ENCODE results near the gene PTPRG.

Gene PTPRG

DNA sequence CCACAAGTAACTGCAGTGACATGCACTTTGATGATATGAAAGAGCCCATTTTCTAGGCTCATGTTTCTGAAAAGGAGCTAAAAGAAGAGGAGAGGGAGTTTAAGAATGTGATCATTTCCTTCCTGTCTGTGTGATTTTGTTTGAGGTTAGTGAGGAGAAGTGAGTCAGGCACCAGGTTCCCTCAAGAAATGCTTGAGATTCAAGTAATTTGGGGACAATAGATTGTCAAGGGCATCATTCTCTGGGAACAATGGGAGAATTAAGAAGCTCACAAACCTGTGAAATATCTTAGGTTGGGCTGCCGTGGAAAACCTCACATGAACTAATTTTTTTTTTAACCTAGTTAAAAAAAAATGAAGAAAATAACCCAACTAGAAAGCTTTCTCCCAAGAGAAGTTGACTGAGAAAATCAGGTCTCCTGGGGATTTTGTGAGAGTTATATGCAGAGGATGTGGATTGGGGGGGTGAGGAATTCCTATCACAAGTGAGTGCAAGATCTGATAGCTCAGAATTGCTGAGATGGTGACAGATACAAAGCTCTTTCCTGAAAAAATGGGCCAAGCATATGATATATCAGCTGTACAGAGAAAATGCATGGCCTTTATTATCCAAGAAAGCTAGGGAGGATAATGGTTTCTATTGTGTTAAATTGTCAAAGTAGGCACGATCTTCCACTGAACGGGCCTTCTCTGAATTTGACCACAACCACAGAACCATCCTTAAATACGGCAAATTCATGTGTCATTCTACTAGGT lies 608.7 kb downstream of the PTPRG start:
- DNase-seq: no peak

DNA sequence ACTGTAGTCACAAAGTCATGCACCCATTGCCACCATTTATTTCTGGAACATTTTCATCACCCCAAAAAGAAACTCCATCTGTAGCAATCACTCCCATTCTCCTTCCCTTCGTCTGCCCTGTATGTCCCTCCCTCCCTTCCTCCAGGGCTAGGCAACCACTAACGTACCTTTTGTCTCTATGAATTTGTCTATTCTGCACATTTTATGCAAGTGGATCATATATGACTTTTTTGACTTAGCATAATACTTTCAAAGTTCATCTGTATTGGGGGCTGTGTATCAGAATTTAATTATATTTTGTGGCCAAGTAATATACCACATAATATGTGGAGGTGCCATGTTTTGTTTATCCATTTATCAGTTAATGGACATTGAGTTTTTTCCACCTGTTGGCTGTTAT lies 610.4 kb downstream of the PTPRG start:
- no peak for DNase-seq

DNA sequence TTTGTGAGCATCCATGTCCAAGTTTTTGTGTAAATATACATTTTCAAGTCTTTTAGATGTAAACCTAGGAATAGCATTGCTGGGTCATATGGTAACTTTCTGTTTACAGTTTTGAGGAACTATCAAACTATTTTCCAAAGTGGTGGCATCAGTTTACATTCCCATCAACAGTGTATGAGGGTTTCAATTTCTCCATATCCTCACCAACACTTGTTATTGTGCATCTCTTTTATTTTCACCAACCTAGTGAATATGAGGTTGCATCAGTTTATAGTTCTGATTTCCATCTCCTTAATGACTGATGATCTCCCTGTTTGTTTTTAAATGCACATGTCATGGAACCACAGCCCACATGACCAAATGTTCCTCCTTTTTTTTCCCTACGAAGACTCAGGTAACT lies 610.8 kb downstream of the PTPRG start:
- no peak for DNase-seq

DNA sequence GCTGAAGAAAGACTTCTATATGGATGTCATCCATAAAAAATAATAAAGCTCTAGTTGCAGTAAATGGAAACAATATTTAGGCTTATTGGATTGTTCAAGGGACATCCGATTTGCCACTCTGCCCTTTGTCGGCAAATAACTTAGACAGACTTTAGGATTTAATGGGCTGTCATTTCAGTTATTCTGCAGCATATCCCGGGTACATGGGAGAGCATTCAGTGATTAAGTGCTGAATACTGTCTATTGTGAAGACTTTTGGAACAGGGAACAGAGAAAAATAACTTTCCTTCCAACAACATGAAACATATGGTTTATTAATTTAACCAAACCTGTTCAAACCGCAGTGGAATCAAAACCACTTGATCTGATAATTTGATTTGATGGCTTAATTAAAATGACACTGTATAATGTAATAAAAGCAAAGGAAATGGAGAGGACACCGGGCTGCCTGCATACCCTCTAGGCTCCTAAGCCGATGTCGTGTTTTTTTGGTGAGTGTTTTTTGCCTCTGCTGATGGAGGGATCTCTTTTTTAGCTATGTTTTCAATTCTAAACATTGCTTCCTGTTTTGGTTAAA lies 612.7 kb downstream of the PTPRG start:
- DNase-seq: no peak

DNA sequence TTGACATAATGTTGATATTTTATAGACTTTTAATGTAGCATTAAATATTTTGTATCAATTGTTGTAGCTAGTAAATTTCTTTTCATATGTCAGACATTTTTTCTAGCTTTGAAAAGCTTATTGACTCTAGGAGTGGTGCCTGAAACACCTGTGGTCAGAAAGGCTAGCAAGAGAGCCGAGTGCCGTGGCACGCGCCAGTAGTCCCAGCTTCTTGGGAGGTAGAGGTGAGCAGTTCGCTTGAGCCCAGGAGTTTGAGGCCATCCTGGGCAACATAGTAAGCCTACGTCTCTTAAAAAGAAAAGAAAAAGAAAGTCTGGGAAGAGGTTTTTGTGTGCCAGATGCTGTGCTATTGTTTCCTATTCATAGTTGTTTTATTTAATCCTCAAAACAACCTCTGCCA lies 613.8 kb downstream of the PTPRG start:
- DNase-seq: no peak

DNA sequence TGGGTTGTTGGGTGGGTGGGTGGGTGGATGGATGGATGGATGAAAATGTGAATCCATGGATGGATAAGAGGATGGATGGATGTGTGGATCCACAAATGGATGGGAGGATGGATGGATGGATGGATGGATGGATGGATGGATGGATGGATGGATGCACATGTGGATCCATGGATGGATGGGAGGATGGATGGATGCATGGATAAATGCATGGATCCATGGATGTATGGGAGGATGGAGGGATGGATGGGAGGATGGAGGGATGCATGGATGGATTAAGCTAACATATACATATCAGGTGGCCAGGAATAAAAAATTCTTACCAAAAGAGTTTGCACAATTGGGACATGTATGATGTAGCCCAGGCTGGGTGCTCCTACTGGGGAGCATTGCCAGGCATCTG lies 616.7 kb downstream of the PTPRG start:
- DNase-seq: no peak

DNA sequence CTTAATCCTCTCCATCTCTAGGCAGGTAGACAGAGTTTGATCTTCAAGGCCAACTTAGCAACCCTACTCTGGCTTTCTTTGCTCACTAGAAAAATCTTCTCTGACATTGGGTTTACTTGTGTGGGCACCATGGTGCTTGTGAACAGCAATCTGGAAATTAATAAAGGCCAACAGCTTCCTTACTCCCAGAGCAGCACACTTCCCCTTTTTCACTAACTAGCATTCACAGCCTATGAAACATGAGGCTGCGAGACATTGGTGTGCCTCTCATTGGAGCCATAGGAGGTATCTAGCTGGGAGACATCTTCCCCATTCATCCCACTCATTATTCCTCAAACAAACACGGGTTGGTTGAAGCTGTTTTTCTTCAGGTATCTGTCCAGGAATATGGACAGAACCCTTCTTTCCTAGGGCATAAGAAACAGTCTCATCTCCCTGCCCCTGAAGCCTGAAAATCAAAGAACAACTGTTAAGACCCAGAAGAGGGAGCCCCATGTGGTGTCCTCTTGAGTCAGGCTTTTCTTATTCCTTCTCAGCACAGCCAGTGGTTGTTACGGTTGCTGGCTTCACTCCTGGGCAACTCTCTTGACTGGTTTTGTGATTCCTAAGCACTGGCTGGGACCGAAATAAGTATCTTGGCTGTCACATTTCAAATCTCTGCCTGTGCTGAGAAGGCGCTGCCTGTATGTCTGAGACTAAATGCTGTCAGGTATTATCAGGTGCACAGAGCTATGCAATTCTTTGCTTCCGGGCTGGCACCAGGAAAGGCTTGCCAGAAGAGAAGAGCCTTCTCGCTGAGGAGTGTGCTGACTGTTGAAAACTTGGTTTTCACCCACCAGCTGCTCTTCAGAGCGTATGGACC lies 617.6 kb downstream of the PTPRG start:
- no peak for DNase-seq

DNA sequence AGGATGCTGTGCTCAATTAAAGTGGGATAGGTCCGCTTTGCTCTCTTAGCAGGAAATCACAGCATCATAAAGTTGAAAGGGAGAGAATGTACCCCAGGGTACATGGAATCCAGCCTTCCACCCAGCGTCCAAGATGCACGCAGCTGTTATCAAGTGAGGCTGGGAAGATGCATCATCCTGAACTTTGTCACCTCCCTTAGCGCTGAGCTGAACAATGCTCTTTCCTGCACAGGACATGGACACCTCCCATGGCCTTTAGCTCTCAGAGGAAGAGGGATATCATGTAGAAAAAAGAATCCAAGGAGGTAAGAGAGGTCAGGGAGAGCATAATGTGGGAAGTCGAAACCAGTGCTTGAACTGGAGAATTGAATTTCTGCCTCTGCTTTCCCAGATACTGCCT lies 619.1 kb downstream of the PTPRG start:
- DNase-seq: no peak

DNA sequence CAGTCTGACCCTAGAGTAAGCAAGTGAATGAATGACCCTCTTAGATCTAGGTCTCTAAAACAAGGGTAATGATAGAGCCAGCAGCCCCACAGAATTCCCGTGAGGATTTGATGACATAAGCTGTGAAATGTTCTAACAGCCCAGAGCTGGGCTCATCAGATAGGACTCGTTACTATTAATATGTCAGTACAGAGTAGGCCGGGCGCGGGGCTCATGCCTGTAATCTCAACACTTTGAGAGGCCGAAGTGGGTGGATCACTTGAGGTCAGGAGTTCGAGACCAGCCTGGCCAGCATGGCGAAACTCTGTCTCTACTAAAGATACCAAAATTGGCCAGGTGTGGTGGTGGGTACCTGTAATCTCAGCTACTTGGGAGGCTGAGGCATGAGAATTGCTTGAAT lies 621.7 kb downstream of the PTPRG start:
- DNase-seq: no peak

DNA sequence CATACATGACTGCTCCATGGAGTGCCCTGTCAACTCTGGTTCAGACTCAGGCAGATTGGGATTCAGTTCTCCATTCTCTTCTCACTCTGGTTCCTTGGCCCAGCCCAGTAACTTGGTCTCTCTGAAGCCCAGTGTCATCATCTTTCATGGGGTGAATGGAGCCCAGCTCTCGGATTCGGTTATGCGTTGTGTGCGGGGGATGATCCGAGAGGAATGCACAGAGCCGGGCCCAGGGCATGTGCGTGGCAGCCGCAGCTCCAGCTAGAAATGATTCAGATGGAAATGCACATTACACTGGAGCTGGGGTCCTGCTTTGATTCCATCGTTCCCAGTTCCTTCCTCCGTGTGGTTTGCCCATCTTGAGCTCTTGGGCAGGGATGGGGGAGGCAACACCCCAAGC lies 622.6 kb downstream of the PTPRG start:
- DNase-seq: no peak

DNA sequence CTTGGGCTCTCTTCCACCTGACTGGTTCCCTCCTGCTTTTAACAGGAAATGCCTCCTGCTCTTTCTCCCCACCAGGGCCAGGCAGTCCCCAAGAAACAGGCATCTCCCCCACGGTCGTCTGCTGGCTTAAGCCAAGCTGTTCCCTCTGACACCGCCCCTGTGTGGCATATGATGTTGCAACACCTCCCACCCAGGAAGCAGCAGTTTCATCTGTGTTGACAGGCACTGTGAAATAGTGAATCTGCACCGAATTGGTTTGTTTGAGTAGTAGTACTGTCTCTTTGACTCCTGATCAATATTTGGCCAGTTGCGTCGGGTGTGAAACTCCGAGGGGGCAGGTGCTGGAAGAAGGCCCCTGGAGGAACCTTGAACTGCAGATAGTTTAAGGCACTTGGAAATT lies 623.2 kb downstream of the PTPRG start:
- no peak for DNase-seq

DNA sequence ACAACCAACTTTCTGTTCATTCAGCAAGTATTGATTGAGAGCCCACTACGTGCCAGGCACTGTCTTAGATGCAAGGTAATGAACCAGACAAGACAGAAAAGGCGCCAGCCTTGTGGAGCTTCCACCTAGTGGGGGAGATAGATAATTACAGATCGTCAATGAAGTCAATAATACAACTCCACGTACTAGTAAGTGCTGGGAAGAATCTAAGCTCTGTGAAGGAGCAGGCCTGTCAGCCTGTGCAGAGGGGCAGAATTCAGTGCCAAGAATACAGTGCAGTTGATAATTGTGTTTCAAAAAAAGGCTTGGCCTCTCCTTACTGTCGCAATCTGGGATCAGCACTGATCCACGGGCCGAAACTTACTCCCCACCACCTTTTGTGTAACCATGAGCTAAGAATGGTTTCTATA lies 625.7 kb downstream of the PTPRG start:
- DNase-seq: no peak

DNA sequence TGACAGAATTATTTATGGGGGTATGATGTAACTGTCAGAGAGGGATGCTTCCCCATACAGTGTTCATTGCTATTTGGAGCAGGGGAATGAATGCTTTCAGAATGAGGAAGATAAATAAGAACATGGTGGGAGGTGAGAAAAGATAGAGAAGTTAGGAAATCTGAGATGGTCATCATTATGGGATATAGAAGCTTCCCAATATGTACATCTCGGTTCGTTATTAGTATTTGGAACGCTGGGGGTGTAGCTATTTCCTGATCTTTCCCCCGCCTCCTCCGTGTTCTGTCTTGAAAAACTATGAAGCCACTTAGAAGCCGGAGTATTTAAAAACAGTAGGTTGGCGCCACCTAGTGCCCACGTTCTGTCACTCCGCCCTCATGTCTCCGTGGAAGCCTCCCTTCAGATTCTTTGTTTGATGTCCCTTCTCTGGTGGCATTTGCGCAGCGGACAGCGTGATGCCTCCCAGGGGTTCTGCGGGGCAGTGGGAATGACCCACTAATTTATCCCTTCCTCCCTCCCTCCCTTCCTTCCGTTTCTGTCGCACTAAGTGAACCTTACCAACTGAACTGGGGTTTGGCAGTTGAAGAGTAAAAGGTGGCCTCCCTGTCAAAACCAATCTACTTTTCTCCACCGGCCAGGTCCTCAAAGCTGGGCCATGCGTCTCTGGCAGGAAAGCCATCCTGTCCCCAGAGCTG lies 627.5 kb downstream of the PTPRG start:
- DNase-seq: peak; percentile 35

DNA sequence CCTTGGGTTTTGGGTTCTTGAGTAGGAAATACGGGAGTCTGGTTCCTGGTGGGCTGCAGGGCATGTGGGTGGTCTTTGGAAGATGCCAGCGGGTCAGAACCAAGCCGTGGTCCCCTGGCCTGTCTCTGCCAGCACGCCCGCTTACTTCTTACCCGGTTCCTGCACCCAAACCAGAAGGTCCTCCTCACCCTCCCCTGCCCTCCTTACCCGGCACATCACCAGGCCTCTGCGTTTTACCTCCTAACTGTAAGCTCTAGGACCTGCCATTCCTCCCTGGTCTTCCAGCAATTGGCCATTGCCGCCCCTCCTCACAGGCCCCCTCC lies 628.0 kb downstream of the PTPRG start:
- DNase-seq: no peak

DNA sequence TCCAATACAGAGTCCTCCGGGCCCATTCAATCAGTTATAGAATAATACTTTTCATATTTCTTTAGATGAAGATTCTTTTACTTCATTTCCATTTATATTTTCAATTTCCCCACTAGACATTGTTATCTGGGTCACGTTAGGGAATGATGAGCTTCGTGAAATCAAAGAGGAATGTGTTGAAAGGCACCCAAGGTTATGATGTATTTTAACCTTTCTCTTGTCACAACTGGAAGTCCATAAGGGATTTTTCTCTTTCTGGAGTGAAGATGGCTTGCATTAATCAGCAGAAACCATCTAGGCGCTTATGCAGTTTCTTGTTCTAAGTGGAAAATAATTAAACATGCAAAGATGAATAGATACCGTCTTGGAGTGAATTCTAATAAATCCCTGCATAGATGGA lies 631.5 kb downstream of the PTPRG start:
- no peak for DNase-seq

DNA sequence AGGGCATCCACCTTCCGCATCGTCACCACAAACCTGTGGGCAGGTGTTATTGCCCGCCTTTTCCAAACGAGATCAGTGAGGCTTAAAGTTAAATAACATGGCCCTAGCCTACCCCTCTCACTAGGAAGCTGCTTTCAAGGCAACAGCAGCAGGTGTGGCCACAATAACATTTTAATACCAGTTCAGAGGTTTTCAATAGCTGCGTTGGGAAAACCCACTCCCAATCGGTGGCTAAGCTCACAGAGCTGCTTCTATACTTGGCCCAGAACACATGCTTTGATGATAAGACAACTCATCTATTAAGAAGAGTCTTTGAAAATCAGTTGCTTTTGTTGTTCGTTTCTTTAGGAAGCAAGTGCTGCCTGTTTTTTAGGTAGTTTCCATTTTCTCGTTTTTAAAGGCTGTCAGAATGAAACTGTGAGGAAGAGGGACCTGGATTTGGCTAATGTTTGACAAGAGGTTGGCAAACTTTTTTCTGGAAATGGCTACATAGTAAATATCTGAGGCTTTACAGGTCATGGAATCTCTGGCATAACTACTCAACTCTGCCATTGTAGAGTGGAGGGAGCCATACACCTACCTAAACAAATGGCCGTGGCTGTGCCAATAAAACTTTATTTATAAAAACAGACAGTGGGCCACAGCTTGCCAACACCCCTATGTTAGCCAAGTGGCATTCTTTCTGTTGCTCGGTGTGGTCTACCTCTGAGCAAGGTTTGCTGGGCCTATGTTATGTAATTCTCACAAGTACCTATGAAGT lies 632.4 kb downstream of the PTPRG start:
- DNase-seq: no peak

DNA sequence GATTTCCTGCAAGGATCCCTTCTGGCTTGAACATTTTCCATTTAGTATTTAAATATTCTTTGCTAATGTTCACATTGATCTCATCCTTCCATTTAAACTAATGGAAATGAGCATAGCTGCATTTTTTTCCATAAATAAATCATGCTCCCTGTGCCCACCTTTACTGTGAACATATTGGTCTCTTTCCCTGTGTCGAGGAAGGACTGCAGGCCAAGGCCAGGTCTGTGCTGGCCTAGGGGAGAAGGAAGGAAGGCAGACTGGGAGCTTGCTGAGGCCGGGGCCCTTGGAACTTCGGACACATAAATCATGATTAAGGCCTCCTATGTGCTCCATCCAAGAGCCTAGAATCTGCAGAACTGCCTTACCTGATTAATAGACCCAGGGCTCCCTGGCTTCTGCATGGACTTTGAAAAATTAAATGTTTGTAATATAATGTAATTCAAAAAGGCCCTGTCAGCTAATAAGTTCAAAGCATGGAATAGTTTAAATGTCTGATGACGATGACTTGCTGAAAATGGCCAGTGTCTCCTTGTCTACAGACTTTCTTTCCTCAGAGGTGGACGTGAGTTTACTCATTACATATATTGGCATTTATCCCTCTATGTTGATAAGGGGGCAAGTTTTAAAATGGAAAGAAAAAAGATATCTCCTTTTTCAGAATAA lies 636.1 kb downstream of the PTPRG start:
- DNase-seq: no peak

DNA sequence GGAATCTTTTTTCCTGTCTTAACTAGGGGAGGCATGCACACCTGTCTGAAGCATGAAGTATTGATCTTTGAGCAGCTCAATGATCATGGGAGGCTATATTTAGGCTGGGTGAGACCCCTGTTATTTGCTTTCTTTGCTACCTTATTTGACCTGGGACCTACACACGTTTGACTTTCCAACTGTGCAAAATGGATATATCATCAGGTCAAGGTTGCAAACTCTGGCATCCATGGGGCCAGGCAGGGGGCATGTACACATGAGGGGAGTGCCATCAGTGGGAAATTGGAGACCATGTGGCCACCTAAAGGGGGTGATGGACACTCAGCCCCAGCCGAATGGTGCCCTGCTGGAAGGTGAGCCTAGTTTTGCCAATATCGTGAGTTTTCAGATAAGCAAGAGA lies 637.8 kb downstream of the PTPRG start:
- DNase-seq: no peak

DNA sequence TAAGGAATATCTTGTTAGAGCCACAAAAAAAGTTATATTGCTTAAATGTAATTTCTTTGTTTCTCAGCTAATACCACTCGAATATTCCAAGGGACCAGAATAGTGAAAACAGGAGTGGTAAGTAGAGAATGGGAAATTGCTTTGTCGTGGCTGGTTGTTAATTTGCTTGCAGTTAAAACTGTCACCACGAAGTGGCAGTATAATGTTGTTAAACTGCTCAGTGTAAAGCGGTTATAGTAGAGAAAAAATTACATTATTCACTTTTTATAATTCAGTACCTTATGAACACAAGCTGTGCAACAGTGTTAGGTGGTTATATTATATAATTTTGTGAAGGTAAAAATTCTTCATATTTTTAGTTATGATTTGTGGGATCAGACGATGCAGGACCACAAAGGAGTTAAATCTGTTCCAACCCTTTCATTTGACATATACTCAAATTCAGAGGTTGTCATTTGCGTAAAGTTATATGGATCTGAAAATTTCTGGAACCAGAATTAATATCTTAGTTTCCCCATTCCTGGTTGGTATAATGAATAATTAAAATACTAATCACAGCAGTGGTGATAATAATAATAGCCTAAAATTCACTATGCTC lies 640.2 kb downstream of the PTPRG start:
- DNase-seq: no peak

DNA sequence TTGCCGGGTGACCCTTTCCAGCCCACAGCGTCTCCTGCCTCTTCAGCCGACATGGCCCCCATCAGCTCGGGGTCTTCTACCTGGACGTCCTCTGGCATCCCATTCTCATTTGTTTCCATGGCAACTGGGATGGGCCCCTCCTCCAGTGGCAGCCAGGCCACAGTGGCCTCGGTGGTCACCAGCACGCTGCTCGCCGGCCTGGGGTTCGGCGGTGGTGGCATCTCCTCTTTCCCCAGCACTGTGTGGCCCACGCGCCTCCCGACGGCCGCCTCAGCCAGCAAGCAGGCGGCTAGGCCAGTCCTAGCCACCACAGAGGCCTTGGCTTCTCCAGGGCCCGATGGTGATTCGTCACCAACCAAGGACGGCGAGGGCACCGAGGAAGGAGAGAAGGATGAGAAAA lies 641.8 kb downstream of the PTPRG start:
- DNase-seq: no peak

DNA sequence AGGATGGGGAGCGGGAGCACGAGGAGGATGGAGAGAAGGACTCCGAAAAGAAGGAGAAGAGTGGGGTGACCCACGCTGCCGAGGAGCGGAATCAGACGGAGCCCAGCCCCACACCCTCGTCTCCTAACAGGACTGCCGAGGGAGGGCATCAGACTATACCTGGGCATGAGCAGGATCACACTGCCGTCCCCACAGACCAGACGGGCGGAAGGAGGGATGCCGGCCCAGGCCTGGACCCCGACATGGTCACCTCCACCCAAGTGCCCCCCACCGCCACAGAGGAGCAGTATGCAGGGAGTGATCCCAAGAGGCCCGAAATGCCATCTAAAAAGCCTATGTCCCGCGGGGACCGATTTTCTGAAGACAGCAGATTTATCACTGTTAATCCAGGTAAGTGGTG lies 642.2 kb downstream of the PTPRG start:
- no peak for DNase-seq

DNA sequence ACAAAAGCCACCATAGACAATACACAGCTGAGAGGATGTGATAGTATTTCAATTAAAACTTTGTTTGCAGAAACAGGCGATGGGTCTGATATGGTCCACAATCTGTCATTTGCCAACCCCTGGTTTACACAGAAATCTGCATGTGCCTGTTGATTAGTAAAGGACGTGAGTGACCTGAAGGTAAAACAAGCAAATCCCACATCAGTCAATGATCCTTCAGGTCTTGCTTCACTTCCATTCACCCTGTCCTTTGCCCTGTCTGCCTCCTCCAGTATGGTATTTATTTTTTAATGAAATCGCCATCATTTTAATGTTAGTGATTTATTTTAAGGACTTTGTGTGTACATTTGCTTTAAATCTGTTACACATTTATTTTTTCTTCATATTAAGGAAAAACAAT lies 645.8 kb downstream of the PTPRG start:
- DNase-seq: no peak
